Skin epidermis (tissue), 12 donors: ENCODE data around the gene ZNRF4.
"Not testable (repeated sequence)": the region's sequence is repeated elsewhere in the genome, so short reads cannot be mapped to it uniquely, and the experiment has no call there.

Experiments used
- H3K27ac ChIP-seq, 21 experiments: fragments of 200-600 bp; sonication (generic) in 11 of 21; one replicate each; pipeline ENCODE4 v1.5.0; 2020; ENCODE audit warnings: mild to moderate bottlenecking in 3 of 21, inconsistent platforms in 2 of 21, moderate library complexity in 2 of 21
- H3K4me3 ChIP-seq, 7 experiments: fragments of 200-600 bp; sonication (generic) in 2 of 7; one replicate each; pipeline ENCODE4 v1.5.0; 2020; ENCODE audit warnings: inconsistent platforms in 2 of 7, mild to moderate bottlenecking in 2 of 7, moderate library complexity in 1 of 7

The ZNRF4 gene, protein sequence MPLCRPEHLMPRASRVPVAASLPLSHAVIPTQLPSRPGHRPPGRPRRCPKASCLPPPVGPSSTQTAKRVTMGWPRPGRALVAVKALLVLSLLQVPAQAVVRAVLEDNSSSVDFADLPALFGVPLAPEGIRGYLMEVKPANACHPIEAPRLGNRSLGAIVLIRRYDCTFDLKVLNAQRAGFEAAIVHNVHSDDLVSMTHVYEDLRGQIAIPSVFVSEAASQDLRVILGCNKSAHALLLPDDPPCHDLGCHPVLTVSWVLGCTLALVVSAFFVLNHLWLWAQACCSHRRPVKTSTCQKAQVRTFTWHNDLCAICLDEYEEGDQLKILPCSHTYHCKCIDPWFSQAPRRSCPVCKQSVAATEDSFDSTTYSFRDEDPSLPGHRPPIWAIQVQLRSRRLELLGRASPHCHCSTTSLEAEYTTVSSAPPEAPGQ

DNA sequence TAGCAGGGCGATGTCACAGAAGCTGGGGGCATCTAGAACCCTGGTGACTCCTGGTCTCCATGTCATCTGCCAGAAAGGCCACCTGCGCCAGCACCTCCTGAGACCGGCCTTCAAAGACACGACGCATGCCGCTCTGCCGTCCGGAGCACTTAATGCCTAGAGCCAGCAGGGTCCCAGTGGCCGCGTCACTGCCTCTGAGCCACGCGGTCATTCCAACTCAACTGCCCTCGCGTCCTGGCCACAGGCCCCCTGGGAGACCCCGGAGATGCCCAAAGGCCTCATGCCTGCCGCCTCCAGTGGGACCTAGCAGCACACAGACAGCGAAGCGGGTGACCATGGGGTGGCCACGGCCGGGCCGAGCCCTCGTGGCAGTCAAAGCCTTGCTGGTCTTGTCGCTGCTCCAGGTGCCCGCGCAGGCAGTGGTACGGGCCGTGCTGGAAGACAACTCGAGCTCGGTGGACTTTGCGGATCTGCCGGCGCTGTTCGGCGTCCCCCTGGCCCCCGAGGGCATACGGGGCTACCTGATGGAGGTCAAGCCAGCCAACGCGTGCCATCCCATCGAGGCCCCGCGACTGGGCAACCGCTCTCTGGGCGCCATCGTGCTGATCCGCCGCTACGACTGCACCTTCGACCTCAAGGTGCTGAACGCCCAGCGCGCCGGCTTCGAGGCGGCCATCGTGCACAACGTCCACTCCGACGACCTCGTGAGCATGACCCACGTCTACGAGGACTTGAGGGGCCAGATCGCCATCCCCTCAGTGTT lies at the start of gene ZNRF4:
ZNRF4 (plus strand) TSS at position 51 of the 763 bp plus-strand sequence; CDS start at position 126, 75 bp downstream.
- Histone ChIP-seq H3K27ac (no peak within 1 kb of the TSS), H3K4me3 (no peak within 1 kb of the TSS)

- not testable (repeated sequence) for H3K4me3 ChIP-seq, H3K27ac ChIP-seq
Observed at GRCh38 chr19:5406198-5406597, 49.0 kb upstream of the ZNRF4 start.

- H3K27ac ChIP-seq: no peak overlapping the region
Observed at GRCh38 chr19:5406816-5407215, 48.4 kb upstream of the ZNRF4 start.

GRCh38 chr19:5407356-5407755 lies 47.9 kb upstream of the ZNRF4 start:
- no peak overlapping the region for H3K4me3 ChIP-seq
- H3K27ac ChIP-seq: no peak overlapping the region

More at GRCh38 chr19:5406816-5407215, 48.4 kb upstream of the ZNRF4 start:
- no peak overlapping the region for H3K4me3 ChIP-seq

GRCh38 chr19:5417495-5418436 lies 37.5 kb upstream of the ZNRF4 start:
- no peak overlapping the region for H3K4me3 ChIP-seq
- H3K27ac ChIP-seq: no peak overlapping the region

GRCh38 chr19:5418677-5419076 lies 36.5 kb upstream of the ZNRF4 start:
- no peak overlapping the region for H3K27ac ChIP-seq
- no peak overlapping the region for H3K4me3 ChIP-seq

DNA sequence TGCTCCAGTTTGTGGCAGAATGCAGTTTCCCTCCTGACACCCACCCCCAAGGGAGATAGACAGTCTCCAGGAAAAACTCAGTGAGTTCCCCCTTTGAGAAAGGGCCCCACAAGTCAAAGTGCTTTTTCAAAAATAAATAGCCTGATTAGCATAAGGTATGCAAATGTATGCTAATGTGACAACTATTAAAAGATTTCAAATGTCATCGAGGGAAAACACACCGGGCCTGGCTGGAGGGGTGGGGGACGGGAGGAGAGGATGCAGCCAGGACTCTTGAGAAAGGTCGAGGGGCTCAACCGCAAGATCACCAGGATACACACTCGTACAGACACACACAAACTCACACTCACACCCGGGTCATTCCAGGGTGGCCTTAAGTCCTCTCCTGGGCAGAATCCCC lies 34.3 kb upstream of the ZNRF4 start:
- H3K4me3 ChIP-seq: no peak overlapping the region
- H3K27ac ChIP-seq: no peak overlapping the region

DNA sequence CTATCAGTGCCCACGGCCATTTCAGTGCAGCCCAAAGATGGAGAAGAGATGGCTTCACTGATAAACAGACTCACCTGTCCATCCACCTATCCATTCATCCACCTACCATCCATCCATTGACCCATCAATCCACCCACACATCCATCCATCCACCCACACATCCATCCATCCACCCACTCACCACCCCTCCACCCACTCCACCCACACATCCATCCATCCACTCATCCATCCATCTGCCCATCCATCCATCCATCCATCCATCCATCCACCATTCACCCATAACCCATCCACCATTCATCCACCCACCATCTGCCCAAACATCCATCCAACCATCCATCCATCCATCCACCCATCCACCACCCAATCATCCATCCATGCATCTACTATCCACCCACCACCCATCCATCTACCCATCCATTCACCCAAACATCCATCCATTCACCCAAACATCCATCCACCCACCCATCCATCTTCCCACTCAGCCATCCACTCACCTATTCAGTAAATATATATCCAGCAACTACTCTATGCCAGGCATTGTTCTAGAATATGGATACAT lies 31.6 kb upstream of the ZNRF4 start:
- Histone ChIP-seq H3K27ac (no peak overlapping the region), H3K4me3 (no peak overlapping the region)

DNA sequence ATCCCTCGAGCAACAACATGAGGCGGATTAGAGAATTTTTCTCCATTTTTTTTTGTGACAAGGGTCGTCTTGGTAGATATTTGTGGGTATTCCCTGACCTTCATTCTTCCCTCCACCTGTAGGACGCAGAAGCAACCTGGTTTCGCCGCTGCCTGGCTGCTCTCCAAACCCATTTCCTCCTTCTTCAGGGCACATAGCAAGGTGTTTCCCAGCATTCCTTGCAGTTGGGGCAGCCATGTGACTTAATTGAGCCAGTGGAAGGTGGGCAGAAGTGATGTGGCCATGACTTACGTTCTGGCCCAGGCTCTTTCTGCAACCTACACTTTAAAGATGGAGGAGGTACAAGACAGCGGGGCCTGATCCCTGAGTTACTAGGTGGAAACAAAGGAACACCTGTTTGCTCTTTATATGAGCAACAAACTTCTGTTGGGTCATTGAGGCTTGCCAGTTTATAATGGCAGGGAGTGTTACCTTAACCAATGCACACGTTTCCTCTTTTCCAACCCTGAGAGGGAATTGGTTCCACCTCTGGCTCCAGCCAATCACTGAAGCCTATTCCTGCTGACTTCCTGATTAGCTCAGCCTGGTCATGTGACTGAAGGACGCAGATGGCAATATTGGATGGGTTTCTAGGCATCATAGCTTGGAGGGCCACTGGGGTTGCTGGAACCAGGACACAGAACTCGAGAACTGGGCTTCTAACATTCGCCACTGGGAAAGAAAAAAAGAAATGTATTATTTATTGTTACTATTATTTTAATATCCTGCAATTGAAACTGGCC lies 30.8 kb upstream of the ZNRF4 start:
- H3K4me3 ChIP-seq: no peak overlapping the region
- H3K27ac ChIP-seq: no peak overlapping the region

DNA sequence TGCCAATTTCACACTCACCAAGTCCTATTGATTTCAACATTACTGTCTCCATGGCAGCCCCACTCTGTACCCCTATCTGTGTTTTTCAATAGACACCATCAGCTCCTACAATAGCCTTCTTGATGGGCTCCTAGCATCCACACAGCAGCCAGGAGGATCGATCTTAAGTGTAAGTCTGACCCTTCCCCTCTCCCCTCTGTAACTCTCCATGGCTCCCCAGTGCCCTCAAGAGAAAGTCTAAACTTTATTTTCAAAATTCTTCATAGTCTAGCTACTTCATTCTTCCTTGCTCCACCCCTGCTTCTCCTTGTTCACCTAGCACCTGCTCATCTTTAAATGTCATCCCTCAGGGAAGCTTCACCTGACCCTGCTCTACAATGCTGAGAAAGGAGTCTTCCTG lies 30.0 kb upstream of the ZNRF4 start:
- no peak overlapping the region for H3K4me3 ChIP-seq
- H3K27ac ChIP-seq: no peak overlapping the region

DNA sequence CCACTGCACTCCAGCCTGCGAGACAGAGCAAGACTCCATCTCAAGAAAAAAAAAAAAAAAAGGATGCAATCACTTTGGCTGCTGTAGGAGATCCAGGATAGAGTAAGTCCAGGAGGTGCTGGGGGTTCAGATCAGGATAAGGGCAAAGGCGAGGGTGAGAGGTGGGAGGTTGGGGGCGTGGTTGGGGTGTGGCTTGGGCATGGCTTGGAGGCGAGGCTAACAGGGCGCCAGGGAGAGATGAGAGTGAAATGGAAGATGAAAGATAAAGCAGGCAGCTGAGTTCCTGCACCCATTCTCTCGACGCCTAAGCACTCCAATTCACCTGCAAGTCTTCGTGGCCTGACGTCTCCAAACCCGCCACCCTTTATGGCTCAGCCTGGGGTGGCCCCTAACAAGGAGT lies 25.0 kb upstream of the ZNRF4 start:
- Histone ChIP-seq H3K27ac (no peak overlapping the region), H3K4me3 (no peak overlapping the region)

GRCh38 chr19:5432687-5433086 lies 22.5 kb upstream of the ZNRF4 start:
- no peak overlapping the region for H3K27ac ChIP-seq
- no peak overlapping the region for H3K4me3 ChIP-seq

- H3K4me3 ChIP-seq: no peak overlapping the region
Observed at GRCh38 chr19:5434351-5434917, 20.8 kb upstream of the ZNRF4 start.

GRCh38 chr19:5434970-5435641 lies 20.1 kb upstream of the ZNRF4 start:
- Histone ChIP-seq H3K27ac (peak overlapping the region in 1 of 21 experiments; percentile 27), H3K4me3 (no peak overlapping the region)

More at GRCh38 chr19:5434351-5434917, 20.8 kb upstream of the ZNRF4 start:
- no peak overlapping the region for H3K27ac ChIP-seq

DNA sequence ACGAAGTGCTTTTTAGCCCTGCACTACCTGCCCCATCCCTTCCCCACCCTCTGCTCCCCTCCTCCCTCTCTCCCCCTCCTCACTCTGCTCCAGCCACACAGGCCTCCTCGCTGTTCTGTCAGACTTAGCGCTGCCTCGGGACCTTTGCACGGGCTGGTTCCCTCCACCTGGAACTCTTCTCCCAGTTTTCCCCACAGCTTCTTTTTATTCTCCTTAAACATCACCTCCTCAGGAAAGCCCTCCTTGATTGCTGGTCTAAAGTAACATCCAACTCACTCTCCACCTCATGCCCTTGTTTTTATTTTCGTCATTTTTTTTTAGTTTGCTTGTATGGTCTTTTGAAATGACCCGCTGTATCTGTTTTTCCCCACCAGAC lies 19.6 kb upstream of the ZNRF4 start:
- peak overlapping the region in 1 of 21 experiments; percentile 27 for H3K27ac ChIP-seq
- no peak overlapping the region for H3K4me3 ChIP-seq

DNA sequence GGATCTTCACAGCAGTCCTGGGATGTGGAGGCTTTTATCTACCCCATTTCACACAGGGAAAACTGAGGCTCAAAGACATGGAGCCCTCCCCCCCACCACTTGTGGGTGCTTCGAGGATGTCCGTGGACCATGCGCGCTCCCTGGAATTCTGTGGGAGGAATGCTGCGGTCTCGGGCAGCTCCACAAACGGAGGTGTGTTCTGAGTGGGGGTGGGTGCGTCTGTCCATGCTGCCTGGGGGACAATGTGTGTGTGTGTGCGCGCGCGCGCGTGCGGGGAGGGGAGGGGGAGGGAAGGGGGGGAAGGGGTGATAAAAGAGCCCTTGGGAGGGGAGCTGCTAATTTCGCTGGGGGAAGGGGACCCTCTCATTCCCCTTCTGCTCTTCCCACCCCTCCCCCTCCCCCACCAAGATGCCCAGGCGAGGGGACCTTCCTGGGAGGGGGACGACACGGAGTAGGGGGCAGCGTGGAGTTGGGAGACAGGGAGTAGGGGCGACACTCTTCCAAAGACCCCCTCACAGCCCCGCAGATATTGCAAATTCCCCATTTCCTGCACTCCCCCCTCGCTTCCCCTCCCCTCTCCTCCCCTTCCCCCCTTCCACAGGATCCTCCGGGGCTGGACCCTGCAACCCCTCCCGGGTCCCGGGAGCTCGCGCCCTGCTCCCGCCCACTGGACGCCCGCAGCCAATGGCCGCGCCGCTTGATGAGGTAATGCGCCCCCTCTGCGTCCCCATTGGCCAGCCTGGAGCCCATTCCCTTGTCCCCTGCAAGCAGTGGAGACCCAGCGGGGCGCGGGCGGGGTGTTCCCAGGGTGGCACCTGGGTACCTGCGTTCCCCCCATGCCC lies 18.9 kb upstream of the ZNRF4 start:
- Histone ChIP-seq H3K27ac (no peak overlapping the region), H3K4me3 (no peak overlapping the region)

GRCh38 chr19:5436948-5437306 lies 18.3 kb upstream of the ZNRF4 start:
- H3K4me3 ChIP-seq: no peak overlapping the region
- H3K27ac ChIP-seq: no peak overlapping the region
